Cardiac septum (tissue), 1 donor: Measurements from ENCODE around the gene CREB3L2. TPM values are rescaled to one million over a fixed set of nuclear protein-coding genes. Genes with fewer than 3 reads are reported as not detected.

Source experiments
- DNase-seq: peaks from one replicate; pipeline ENCODE4 v3.0.0-alpha.2; 2020; ENCODE audit warnings: low spot score
- intact Hi-C: fragments of 100-400 bp; cut with DNase I; formaldehyde crosslinking; loops from one replicate; pipeline ENCODE4 v1.14.0; 2022
- total RNA-seq: library from RNA; stranded (reverse); fragmentation: NEBNext Ultra II Directional; extraction: Animal tissue kit (Norgen Biotek cat#: 25700); gene quantifications from one replicate; pipeline ENCODE4 v1.2.1, GENCODE V29; 2021
- donor health status: DM: no; HTN: no; CAD: no.

The CREB3L2 gene
- total RNA-seq, 1 donor from 2014 or later: 30.1 TPM

DNA sequence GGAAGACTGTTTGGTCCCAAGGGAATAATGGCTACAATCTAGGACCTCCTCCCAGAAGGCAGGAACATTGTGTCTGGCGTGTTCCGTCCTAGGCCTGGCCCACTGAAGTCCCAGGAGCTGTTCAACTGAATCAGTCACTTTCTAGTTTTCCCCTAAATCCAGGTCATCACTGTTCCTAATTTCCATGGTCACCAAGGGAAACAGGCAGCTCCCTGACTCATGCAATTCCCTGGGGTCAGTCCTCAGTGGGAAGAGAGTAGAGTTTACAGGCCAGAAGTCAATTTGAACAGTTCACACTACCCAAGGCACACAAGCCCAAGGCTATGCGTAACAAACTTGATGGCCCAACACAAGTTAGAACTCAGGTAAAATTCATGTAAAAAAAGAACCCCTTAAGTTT, 44.0 kb downstream of the CREB3L2 start:
- intact Hi-C loops: no loop called here
- no peak for DNase-seq

DNA sequence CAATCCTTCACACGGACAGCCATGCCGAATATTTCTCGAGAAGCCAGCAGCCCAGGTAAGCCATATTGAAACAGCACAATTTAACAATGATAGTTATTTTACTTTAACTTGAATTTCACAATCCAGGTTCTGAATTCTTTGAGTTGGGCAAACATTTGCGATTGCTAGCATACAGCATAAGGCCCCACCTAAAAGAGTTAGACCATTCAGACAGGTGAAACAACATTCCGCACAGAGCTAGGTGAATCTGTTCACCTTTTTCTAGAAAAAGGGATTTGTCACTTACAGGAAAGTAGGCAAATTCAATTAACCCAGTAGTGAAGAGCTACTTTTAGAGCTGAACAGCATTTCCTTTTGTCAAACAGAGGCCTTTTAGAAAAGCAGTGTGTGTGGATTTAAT, 45.3 kb downstream of the CREB3L2 start:
- intact Hi-C loops: no loop called here
- DNase-seq: no peak

DNA sequence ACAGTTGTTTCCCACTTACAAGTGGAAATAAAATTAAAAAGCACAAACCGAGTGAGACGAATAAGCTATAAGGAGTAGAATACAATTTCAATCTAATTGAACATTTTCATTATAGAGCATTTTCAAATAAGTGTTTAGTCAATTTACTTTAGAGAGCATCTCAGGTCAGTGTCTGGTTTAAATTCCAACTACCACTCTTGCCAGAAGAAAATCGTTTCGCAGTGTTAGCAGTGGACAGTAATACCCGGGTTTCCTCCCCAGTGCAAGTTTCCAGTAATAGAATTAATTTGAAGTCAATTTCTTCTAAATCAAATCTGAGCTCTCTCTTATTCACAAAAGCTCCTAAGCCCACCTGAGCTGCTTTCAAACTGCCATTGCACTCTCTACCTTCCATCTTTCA, 45.7 kb downstream of the CREB3L2 start:
- intact Hi-C loops: no loop called here

DNA sequence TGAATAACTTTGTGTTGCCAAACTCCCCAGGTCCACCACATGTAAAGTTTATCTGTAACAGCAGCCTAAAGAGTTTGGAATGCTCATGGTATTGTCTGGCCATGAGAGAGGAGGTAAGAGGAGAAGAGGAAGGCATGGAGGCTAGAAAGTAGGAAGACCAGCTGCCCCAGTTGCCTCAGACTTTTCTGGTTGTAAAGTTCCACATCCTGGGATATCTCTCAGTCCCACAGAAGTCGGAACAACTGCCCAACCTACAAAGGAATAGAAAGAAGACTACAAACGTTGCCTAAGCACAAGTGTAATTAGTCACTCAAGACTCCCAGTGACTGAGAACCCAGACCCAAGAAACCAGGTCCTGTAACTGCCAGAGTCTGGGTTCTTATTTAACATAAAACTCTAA, 47.3 kb downstream of the CREB3L2 start:
- intact Hi-C loops: no loop called here
- no peak for DNase-seq

More for the DNA sequence above, 45.7 kb downstream of the CREB3L2 start:
- no peak for DNase-seq

DNA sequence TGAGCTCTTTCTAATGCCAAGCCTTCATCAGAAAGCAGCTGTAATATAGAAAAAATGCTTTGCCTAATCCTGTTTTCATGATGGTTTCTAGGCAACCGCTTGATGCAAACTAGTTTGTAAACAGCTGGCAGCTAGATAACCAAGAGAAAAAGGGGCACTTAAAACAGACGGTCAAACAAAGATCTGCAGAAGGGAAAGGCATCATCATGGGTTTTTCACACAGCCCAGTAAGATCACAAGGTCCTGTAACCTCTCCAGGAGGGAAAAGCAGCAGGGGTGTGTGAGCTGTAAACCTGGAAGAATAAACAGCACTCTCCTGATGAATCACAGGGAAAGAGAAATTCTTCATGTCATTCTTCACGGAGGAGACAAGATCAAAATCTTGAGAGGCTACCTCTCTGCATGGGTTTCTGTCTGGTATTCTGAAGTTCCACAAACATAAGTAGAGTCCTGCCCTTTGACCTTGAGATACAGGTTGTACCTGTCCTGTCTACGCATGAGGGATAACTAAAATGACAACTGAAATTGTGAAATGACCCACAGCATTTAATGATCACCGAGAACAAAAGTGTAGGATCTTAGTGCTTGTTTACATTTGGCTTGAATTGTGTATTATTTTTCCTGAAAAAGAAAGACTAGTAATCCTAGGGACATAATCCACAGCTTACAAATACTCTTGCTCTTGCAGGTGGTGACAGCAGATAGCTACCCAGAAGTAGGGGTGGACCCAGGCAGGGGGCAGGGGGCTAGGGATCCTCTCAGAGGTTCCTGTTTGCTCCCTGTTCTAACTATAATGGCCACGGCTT, 48.0 kb downstream of the CREB3L2 start:
- no peak for DNase-seq
- intact Hi-C loops: no loop called here

DNA sequence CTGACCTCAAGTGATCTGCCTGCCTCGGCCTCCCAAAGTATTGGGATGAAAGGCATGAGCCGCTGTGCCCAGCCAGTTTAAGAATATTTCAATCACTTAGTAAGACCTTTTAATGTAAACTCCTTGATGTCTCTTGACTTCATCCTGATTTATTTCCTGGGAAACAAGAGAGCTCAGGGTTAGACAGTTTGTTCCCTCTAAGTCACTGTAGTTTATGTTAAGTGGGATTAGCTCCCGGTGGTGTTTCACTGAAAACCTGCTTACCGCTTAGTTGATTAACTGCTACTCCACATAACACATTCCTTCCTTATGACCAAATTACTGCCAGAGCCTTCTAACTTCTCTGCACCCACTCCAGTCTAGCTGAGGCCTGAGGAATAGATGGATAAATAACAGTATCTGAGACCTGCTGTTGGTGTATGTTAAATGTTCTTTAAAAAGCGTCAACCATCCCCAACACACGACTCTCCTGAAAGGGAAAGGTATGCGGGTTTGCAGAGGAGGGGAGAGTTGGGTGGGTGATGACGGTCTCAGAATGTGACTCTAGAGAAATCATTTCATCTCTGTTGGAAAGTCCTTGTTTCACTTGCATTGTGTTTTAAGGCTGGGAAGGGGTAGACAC, 48.7 kb downstream of the CREB3L2 start:
- intact Hi-C loops: no loop called here
- DNase-seq: no peak

DNA sequence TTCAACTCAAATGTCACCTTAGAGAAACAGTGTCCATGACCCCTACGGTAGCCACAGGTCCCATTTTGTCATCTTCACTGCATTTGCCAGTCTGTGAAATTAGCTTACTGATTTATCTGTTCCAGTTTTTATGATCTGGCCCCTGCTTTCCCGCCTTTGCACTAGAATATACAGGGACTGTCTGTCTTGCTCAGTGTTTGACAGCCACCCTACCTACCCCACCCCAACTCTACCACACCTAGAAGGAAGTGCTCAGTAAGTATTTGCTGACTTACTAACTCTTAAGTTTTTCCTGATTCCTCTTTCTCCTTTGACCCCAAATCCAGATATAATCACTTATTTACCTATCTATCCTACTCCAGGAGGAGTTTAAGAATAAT, 49.5 kb downstream of the CREB3L2 start:
- intact Hi-C loops: no loop called here

DNA sequence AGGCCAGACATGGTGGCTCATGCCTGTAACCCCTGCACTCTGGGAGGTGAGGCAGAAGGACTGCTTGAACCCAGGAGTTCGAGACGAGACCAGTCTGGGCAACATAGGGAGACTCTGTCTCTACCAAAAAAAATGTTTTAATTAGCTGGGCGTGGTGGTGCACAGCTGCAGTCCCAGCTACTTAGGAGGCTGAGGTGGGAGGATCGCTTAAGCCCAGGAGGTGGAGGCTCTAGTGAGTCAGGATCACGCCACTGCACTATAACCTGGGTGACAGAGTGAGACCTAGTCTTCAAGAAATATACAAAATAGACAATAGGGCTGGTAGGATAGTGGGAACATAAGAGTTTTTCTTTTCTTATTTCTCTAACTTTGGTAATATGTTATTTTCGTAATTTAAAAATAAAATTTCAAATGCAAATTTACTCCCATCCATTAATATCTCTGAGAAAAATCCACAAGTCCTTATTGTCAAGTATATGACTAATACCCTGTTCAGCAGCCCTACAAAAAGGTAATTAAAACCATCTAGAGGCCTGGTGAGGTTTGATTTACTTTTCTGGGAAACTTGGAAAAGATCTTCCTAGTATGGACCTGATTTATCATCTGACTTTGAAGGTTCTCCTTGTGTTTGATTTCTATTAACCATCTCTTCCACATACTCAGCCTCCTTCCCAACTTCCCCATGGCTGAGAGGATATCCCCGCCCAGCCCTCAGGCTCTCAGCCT, 50.0 kb downstream of the CREB3L2 start:
- intact Hi-C loops: no loop called here

More for the DNA sequence above, 49.5 kb downstream of the CREB3L2 start:
- no peak for DNase-seq

DNA sequence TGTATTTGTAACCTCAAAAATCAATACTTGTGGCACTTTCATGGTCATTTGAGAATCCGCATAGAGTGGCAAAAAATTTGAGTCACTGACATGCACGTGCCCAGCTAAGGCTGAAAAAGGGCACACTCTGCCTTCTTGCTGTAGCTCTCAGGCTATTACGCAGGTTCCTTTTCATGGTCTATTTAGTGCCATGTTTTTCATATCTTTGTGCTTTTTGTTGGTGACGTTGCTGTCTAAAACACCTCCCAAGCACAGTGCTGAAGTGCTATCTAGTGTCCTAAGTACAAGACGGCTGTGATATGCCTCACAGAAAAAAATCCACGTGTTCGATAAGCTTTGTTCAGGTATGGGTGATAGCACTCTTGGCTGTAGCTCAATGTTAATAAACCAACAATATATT, 50.9 kb downstream of the CREB3L2 start:
- intact Hi-C loops: no loop called here

More for the DNA sequence above, 50.0 kb downstream of the CREB3L2 start:
- DNase-seq: no peak

DNA sequence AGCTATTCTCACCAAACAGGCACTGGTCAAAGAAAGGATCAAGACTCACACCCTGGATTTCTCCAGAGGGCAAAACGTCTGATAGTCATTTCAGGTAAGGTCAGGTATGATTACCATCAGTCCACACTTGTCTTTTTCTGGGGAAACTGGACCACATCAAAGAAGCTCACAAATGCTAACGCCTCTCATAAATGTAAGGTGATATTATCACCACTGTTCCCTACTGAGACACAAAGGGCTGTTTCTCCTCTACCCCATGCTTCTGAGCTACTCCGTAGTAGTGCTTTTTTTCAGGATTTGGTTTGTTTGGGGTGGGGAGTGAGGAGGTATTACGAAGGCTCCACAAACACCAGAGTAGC, 51.6 kb downstream of the CREB3L2 start:
- DNase-seq: no peak
- intact Hi-C loops: no loop called here

More for the DNA sequence above, 50.9 kb downstream of the CREB3L2 start:
- no peak for DNase-seq

DNA sequence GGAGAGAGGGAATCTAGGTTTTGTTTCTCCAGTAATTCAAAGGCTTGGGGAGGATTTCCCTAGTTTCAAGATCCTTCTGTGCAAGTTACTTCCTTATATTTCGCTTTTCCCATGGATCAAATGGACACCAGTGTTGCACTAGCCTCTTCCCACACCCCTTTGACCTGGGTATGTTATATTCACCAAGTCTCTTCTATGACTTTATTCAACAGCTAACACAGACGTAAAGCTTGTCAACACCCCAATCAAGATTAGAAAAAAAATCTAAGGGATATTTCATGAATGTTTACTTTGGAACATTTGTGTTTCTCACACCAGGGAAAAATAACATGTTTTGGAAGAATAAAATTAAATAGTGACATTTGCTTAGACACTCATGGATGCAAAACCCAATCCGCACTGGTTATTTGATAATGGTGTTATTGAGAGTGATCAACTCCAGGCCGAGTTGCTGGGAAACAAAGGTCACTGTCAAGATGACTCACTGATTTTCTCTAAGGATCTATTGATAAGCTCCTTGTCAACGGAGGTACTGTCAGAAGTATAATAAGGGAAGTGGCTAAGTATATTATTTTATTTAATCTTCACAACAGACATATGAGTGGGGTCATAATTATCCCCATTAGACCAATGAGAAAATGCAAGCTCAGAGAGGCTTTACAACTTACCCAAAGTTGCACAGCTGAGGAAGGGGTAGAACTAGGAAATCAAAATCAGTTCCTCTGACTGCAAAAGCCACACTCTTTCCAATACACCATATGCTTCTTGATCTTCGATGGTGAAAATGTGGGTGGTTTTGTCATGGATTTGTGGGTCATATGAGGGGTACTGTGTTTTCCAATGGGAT, 52.2 kb downstream of the CREB3L2 start:
- intact Hi-C loops: no loop called here
- no peak for DNase-seq

DNA sequence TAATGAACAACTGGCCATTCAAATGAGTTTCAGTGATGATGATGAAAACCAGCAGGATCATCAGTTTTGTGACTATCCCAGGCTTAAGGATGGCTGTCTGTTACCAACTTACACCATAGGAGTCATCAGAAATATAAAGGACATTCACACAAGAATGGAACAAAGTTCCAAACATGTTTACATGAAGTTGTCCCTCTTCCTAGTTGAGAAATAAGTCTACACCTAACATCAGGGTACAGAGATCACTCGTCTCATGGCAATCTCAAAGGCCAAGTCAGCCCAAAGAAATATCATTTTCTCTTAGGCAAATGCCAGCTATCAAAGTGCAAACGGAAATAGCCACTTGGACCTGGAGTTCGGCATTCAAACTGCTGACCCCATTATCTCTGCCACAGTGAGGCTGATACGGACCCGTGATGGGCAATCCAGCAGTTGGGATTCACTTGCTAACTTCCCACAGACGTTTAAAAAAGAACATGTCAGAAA, 53.0 kb downstream of the CREB3L2 start:
- no peak for DNase-seq
- intact Hi-C loops: no loop called here

DNA sequence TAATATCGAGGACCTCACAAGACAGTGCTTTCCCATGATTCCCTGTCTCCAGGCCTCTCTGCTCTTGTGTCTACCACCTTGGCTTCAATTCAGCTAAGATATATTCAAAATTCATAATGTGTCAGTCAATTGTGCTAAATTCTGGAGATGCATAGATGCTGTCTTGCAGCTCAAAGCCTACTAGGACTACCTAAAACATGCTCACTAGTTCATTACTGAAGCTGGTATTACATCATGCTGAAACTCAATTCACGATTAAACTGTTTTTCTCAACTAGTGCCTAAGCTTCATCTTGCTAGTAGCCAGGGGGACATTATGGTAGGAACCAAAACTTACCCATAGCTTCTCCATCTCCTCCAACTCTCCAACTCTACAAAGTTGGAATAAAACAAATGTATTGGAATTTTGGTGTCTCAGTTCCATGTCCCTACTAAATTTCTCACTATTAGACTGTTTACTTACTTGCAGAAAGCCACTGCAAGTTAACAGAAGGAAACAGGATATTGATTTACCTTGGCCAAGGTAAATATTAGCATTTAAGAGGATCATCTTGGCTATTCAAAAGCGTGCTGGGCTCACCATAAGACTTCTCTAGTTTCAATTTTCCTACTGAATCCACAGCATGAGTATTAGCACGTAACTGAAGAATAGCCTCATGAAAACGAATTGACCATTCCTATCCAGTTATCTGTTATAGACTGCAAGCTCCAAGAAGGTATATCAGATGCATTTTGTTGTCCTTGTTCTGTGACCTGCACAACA, 53.6 kb downstream of the CREB3L2 start:
- intact Hi-C loops: no loop called here
- no peak for DNase-seq

DNA sequence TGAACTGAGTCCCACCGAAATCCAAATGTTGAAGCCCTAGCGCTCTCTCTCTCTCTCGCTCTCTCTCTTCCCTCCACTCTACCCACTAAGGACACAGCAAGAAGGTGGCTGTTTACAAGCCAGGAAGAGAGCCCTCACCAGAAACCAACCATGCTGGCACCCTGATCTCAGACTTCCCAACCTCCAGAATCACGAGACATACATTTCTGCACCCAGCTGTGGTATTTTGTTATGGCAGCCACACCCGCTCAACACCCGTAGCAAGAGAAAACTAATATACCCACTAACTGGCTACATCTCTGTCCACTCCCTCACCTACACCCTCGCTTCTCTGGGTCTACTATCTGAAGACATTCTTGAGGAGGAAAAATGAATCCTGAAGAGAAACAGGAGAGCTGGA, 54.8 kb downstream of the CREB3L2 start:
- DNase-seq: no peak
- intact Hi-C loops: no loop called here

DNA sequence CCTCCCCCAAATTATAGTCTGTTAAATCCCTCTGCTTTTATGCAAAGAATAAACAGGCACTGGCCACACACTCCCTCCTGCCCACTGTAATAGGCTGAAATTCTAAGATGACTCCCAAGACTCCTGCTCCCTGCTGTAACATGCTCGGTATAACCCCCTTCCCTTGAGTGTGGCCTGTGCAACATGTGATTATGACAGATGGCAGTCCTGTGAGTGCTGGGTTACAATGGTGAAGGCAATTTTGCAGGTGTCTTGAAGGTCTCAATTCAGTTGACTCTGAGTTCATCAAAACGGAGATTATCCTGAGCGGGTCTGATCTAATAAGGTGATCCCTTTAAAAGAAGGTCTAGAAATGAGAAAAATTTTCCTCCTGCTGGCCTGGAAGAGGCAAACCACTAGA, 55.9 kb downstream of the CREB3L2 start:
- intact Hi-C loops: no loop called here

DNA sequence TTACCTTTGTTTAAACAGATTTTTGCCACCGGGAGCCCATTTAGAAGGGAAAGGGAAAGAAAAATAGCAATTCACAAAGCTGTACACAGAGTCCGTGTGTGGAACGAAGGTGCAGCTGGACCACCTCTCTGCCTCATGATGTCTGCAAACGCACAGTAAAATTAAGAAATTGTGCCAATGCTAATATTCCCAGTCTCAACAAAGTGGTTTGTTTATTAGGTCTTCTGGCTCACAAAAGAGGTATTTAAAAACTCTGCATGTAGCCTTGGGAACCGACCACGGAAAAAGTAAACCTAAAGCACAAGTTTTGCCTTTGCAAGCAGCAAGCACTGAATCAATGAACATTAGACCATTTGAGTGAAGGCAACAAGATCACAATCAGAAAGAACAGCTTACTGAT, 57.7 kb downstream of the CREB3L2 start:
- intact Hi-C loops: loop anchor here (5.0 kb wide), 1 partner anchor 48 kb away; no protein-coding TSS in a partner anchor
- DNase-seq: no peak

More for the DNA sequence above, 55.9 kb downstream of the CREB3L2 start:
- DNase-seq: no peak

DNA sequence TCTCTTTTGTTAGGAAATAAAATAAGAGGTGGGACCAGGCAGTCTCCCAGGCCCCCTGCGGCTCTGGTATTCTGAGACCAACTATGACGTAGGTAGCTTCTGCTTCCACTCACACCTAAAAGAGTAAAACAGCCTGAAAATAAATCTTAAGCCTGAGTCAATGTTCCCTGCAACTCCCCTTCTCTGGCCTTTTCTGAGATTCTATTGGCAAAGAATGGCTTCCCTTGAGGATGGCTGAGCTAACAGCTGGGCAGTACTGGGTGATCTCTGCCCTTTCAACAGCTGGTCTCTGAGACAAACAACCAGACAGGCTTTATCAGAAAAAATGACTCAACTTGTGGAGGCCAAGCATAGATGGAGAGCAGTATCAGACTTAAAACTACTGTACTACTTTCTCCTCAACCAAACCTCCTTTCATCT, 58.7 kb downstream of the CREB3L2 start:
- no peak for DNase-seq
- intact Hi-C loops: loop anchor here (5.0 kb wide), 1 partner anchor 49 kb away; no protein-coding TSS in a partner anchor

DNA sequence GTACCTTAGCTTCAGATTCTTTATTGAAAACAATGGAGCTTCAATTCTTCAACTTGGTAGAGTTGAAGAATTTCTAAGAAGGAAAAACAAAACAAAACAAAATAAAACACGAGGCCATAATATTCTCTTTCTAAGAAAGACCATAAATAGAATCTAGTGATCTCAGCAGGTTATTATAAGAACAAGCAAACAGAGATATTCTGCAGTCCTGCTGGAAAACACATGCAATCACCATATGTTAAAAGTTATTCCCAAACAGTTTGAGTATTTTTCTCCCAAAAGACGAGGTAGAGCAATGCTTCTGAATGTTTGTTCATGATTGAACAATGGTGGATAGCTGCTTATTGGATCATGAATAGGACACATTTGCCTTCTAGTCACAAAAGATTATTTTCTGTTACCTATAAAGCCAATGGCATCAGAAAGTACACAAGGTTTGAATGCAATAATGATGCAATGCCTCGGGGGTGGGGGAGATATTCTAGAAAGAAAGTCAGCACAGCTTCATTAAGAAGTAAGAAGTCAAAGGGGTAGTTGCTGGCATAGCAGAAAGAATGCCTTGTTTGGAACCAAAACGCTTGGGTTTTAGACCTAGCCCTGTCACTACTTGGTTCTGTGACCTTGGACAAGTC, 59.3 kb downstream of the CREB3L2 start:
- intact Hi-C loops: loop anchor here (5.0 kb wide), 1 partner anchor 50 kb away; no protein-coding TSS in a partner anchor
- DNase-seq: no peak
